ENCODE results near the gene PPP2R2C. TPM values are rescaled to one million over a fixed set of nuclear protein-coding genes. Genes with fewer than 3 reads are reported as not detected.
A peak's percentile ranks its signal among the peaks of the same experiment; 100 is the strongest.

Gene PPP2R2C
- total and polyA plus RNA-seq, 10 donors: 0.07 to 1.3 (median 0.23) TPM; not detected in 1

GRCh38 chr4:6342530-6343293, 129.7 kb downstream of the PPP2R2C start:
- H3K27me3 ChIP-seq (replicated peaks in 1 of 7): peaks cover 0 to 66% (median 21%) of the 10 kb centered on the region in 7 donors
- no peak overlapping the region for H3K27ac ChIP-seq
- no peaks in the 10 kb centered on the region for H3K36me3 ChIP-seq
- intact Hi-C loops (cut with DNase I; ENCODE audit: low total_unique reads): no loop called here
- TF ChIP-seq POLR2A (IDR thresholded peaks at IDR 0.05): no peak
- TF ChIP-seq POLR2AphosphoS5 (IDR thresholded peaks at IDR 0.05): no peak
- TF ChIP-seq, protein P1, sequence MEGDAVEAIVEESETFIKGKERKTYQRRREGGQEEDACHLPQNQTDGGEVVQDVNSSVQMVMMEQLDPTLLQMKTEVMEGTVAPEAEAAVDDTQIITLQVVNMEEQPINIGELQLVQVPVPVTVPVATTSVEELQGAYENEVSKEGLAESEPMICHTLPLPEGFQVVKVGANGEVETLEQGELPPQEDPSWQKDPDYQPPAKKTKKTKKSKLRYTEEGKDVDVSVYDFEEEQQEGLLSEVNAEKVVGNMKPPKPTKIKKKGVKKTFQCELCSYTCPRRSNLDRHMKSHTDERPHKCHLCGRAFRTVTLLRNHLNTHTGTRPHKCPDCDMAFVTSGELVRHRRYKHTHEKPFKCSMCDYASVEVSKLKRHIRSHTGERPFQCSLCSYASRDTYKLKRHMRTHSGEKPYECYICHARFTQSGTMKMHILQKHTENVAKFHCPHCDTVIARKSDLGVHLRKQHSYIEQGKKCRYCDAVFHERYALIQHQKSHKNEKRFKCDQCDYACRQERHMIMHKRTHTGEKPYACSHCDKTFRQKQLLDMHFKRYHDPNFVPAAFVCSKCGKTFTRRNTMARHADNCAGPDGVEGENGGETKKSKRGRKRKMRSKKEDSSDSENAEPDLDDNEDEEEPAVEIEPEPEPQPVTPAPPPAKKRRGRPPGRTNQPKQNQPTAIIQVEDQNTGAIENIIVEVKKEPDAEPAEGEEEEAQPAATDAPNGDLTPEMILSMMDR (IDR thresholded peaks at IDR 0.05 in 8 of 11, conservative IDR thresholded peaks at IDR 0.05 in 3 of 11): no peak
- peaks cover 0 to 9% (median 0%) of the 10 kb centered on the region in 8 donors for H3K9me3 ChIP-seq
- WGBS, 5 donors: 63 to 72% (median 69%) methylated on average over 20 to 23 of the region's 23 CpGs
- H3K4me1 ChIP-seq: peaks cover 0 to 21% (median 9%) of the 10 kb centered on the region in 6 donors
- H3K4me3 ChIP-seq: no peak overlapping the region
- peak; percentile 30 for DNase-seq

GRCh38 chr4:6341696-6342095, 130.7 kb downstream of the PPP2R2C start:
- Histone ChIP-seq H3K27ac (no peak overlapping the region), H3K9me3 (peaks cover 0 to 9% (median 0%) of the 10 kb centered on the region in 8 donors), H3K4me3 (no peak overlapping the region), H3K27me3 (replicated peaks in 1 of 7) (peaks cover 0 to 63% (median 26%) of the 10 kb centered on the region in 7 donors), H3K4me1 (peaks cover 0 to 26% (median 12%) of the 10 kb centered on the region in 6 donors), H3K36me3 (no peaks in the 10 kb centered on the region)
- intact Hi-C loops (cut with DNase I; ENCODE audit: low total_unique reads): no loop called here
- DNase-seq: no peak
- 70 to 79% (median 75%) methylated on average over 6 of the region's 6 CpGs for WGBS, 5 donors
- TF ChIP-seq, protein P1 (IDR thresholded peaks at IDR 0.05 in 8 of 11, conservative IDR thresholded peaks at IDR 0.05 in 3 of 11): no peak
- no peak for TF ChIP-seq POLR2AphosphoS5 (IDR thresholded peaks at IDR 0.05)
- TF ChIP-seq POLR2A (IDR thresholded peaks at IDR 0.05): no peak

GRCh38 chr4:6340446-6341015, 131.9 kb downstream of the PPP2R2C start:
- Histone ChIP-seq H3K36me3 (no peaks in the 10 kb centered on the region), H3K9me3 (peaks cover 0 to 6% (median 0%) of the 10 kb centered on the region in 8 donors), H3K4me1 (peaks cover 0 to 22% (median 12%) of the 10 kb centered on the region in 6 donors), H3K27ac (no peak overlapping the region), H3K4me3 (no peak overlapping the region), H3K27me3 (replicated peaks in 1 of 7) (peaks cover 0 to 61% (median 27%) of the 10 kb centered on the region in 7 donors)
- intact Hi-C loops (cut with DNase I; ENCODE audit: low total_unique reads): no loop called here
- no peak for TF ChIP-seq POLR2AphosphoS5 (IDR thresholded peaks at IDR 0.05)
- no peak for TF ChIP-seq POLR2A (IDR thresholded peaks at IDR 0.05)
- DNase-seq: peak; percentile 64
- 64 to 75% (median 68%) methylated on average over 9 of the region's 9 CpGs for WGBS, 5 donors

GRCh38 chr4:6339818-6340445, 132.5 kb downstream of the PPP2R2C start:
- WGBS, 5 donors: 78 to 87% (median 82%) methylated on average over 11 to 13 of the region's 13 CpGs
- Histone ChIP-seq H3K27ac (no peak overlapping the region), H3K36me3 (no peaks in the 10 kb centered on the region), H3K27me3 (replicated peaks in 1 of 7) (peaks cover 0 to 67% (median 33%) of the 10 kb centered on the region in 7 donors), H3K4me1 (peaks cover 0 to 18% (median 11%) of the 10 kb centered on the region in 6 donors), H3K9me3 (peaks cover 0 to under 1% (median 0%) of the 10 kb centered on the region in 8 donors), H3K4me3 (no peak overlapping the region)
- intact Hi-C loops (cut with DNase I; ENCODE audit: low total_unique reads): no loop called here
- peak; percentile 59 for DNase-seq
- TF ChIP-seq, protein P1 (IDR thresholded peaks at IDR 0.05 in 8 of 11, conservative IDR thresholded peaks at IDR 0.05 in 3 of 11): no peak
- TF ChIP-seq POLR2AphosphoS5 (IDR thresholded peaks at IDR 0.05) (no peak), POLR2A (IDR thresholded peaks at IDR 0.05) (no peak)
